ENCODE results near the gene PGBD5.
A peak's percentile ranks its signal among the peaks of the same experiment; 100 is the strongest.

The PGBD5 gene

DNA sequence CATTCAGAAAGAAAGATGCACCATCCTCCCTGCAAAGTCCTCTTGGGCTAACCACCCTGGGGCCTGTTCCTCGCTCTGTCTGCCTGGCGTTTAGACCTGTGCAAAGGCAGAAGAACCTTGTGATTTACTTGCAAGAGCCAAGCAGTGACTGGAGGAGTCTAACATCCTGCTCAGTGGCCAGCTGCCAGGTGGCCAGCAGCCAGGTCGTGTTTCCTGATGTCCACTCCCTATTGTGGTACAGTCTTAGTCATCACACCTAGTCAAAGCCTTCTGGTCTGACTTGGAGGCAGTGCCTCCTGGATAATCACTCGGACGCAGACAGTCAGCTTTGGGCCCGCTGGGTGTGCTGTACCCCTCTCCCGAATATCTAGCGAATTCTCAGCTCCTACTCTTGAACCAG, 118.1 kb downstream of the PGBD5 start:
- Histone ChIP-seq H3K9me3 (ENCODE audit: severe bottlenecking) (no peaks in the 10 kb centered on the region), H3K27me3 (ENCODE audit: insufficient read depth, low read depth, severe bottlenecking) (no peaks in the 10 kb centered on the region), H3K27ac (no peak overlapping the region), H3K36me3 (no peaks in the 10 kb centered on the region), H3K4me3 (ENCODE audit: low read depth, low read length) (no peak overlapping the region)
- TF ChIP-seq, protein P1, sequence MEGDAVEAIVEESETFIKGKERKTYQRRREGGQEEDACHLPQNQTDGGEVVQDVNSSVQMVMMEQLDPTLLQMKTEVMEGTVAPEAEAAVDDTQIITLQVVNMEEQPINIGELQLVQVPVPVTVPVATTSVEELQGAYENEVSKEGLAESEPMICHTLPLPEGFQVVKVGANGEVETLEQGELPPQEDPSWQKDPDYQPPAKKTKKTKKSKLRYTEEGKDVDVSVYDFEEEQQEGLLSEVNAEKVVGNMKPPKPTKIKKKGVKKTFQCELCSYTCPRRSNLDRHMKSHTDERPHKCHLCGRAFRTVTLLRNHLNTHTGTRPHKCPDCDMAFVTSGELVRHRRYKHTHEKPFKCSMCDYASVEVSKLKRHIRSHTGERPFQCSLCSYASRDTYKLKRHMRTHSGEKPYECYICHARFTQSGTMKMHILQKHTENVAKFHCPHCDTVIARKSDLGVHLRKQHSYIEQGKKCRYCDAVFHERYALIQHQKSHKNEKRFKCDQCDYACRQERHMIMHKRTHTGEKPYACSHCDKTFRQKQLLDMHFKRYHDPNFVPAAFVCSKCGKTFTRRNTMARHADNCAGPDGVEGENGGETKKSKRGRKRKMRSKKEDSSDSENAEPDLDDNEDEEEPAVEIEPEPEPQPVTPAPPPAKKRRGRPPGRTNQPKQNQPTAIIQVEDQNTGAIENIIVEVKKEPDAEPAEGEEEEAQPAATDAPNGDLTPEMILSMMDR (IDR thresholded peaks at IDR 0.05; ENCODE audit: low read depth, low read length): no peak
- no peak for DNase-seq

DNA sequence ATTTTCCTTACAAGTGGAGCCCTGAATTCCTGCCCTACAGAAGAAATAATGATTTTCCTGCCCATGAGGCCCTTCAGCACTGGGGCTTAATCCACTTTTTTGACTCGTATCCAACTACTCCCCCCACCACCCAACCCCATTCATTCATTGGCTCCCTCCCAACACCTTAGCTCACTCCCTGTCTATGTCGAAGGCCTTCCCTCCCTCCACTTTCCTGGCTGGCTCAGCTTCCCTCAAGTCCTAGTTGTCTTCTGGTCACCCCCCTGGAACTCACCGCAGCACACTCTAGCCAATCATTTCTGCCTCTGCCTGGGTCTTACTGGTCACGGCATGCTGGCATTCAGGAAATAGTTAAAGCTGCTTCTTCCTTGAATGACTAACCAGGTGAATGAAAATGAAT, 118.9 kb downstream of the PGBD5 start:
- DNase-seq: no peak
- Histone ChIP-seq H3K9me3 (ENCODE audit: severe bottlenecking) (no peaks in the 10 kb centered on the region), H3K27me3 (ENCODE audit: insufficient read depth, low read depth, severe bottlenecking) (no peaks in the 10 kb centered on the region), H3K27ac (no peak overlapping the region), H3K36me3 (no peaks in the 10 kb centered on the region), H3K4me3 (ENCODE audit: low read depth, low read length) (no peak overlapping the region)
- TF ChIP-seq, protein P1 (IDR thresholded peaks at IDR 0.05; ENCODE audit: low read depth, low read length): no peak

DNA sequence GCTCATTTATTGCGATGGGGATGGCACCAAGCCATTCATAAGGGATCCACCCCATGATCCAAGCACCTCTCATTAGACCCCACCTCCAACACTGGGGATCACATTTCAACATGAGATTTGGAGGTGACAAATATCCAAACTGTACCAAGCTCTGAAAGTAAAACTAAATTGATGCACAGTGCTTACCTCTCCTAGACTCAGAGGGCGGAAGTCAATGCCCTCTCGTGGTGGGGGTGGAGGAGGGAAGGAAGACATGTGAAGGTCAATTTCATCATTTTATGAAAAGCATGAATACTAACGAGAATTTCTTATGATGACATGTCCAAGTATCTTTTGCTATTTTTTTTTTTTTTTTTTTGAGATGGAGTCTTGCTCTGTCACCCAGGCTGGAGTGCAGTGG, 120.0 kb downstream of the PGBD5 start:
- TF ChIP-seq, protein P1 (IDR thresholded peaks at IDR 0.05; ENCODE audit: low read depth, low read length): no peak
- Histone ChIP-seq H3K4me3 (ENCODE audit: low read depth, low read length) (no peak overlapping the region), H3K27me3 (ENCODE audit: insufficient read depth, low read depth, severe bottlenecking) (no peaks in the 10 kb centered on the region), H3K27ac (no peak overlapping the region), H3K9me3 (ENCODE audit: severe bottlenecking) (no peaks in the 10 kb centered on the region), H3K36me3 (no peaks in the 10 kb centered on the region)
- no peak for DNase-seq

DNA sequence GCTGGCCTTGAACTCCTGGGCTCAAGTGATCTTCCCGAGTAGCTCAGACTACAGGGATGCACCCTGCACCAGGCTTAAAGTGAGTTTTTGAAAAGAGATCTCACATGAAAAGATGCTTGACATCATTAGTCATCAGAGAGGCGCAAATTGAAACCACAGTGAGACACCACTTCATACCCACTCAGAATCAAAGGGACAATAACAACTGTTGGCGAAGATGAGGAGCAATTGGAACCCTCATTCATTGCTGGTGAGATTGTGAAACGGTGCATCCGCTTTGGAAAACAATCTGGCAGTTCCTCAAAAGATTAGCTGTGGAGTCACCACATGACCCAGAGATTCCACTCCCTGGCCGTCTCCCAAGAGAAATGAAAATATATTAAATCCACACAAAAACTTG, 122.3 kb downstream of the PGBD5 start:
- DNase-seq: no peak
- H3K27ac ChIP-seq: peak overlapping the region; percentile 46
- H3K9me3 ChIP-seq (ENCODE audit: severe bottlenecking): no peaks in the 10 kb centered on the region
- TF ChIP-seq, protein P1 (IDR thresholded peaks at IDR 0.05; ENCODE audit: low read depth, low read length): no peak
- no peaks in the 10 kb centered on the region for H3K36me3 ChIP-seq
- H3K27me3 ChIP-seq (ENCODE audit: insufficient read depth, low read depth, severe bottlenecking): no peaks in the 10 kb centered on the region
- no peak overlapping the region for H3K4me3 ChIP-seq (ENCODE audit: low read depth, low read length)

DNA sequence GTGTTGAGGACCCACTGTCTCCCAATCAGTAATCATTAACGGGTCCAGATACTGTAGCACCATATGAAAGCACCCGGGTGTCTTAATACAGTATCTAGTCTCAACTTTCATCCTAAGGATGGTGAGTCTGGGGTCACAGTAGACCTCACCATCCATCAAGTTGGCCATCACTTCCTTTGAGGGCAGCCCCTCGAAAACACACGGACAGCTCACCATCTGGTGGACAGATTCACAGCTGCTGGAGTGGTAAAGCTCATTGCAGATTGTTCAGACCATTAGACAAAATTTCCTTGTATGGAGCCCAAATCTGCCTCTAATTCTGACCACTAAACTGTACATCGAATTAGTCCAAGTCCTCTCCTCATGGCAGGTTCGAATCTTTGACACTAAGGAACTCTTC, 123.1 kb downstream of the PGBD5 start:
- TF ChIP-seq, protein P1 (IDR thresholded peaks at IDR 0.05; ENCODE audit: low read depth, low read length): peak; percentile 55
- DNase-seq: peak; percentile 82
- Histone ChIP-seq H3K27ac (peak overlapping the region; percentile 46), H3K9me3 (ENCODE audit: severe bottlenecking) (no peaks in the 10 kb centered on the region), H3K4me3 (ENCODE audit: low read depth, low read length) (no peak overlapping the region), H3K27me3 (ENCODE audit: insufficient read depth, low read depth, severe bottlenecking) (no peaks in the 10 kb centered on the region), H3K36me3 (no peaks in the 10 kb centered on the region)

DNA sequence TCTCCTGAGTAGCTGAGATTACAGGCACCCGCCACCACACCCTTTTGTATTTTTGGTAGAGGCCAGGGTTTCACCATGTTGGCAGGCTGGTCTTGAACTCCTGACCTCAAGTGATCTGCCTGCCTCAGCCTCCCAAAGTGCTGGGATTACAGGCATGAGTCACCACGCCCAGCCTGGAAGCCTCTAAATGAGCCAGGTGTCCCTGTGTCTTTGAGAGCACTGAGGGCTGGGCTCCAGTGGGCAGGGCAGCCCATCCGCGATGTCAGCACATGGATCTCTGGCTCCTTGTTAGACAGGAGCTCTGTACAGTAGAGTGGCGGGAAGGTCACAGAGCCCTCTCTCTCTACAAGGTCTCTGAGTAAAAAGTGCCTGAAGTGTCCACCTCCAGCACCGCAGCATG, 124.3 kb downstream of the PGBD5 start:
- TF ChIP-seq, protein P1 (IDR thresholded peaks at IDR 0.05; ENCODE audit: low read depth, low read length): no peak
- DNase-seq: peak; percentile 58
- H3K4me3 ChIP-seq (ENCODE audit: low read depth, low read length): no peak overlapping the region
- H3K27me3 ChIP-seq (ENCODE audit: insufficient read depth, low read depth, severe bottlenecking): no peaks in the 10 kb centered on the region
- peak overlapping the region; percentile 33 for H3K27ac ChIP-seq
- H3K9me3 ChIP-seq (ENCODE audit: severe bottlenecking): peaks cover 2% of the 10 kb centered on the region
- H3K36me3 ChIP-seq: no peaks in the 10 kb centered on the region
